ENCODE data around the gene PID1.

Gene PID1

DNA sequence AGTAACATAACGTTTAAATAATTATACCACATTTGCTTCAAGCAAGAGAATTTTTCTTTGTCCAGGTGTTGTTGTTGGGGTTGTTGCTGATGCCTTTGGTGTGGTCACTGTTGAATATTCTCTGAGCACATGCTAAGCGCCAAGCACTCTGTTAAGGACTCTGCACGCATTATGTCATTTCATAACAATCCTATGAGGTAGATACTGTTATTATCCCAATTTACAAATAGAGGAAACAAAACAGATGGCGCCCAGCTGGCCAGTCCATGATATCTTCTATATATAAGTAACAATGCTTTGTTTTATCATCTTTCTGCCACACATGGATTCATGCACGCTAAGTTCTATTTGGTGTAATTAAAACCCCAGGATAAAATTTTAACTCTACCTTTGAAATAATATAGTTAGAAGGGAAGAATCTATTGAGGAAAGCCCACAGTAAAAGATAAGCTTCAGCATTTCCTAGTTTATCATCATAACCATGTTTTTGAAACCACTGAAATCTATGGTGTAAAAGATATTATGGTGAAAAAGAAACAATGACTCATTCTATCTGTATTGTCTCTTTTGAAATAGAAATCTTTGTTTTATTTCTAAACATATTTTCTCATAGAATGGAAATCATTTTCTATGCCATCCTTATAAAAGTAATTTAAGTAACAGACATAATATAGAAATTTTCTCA lies 199.7 kb downstream of the PID1 start:
- peak; percentile 6 for DNase-seq (ENCODE audit: low read depth)

GRCh38 chr2:229066121-229066715 lies 204.9 kb downstream of the PID1 start:
- no peak for DNase-seq (ENCODE audit: low read depth)

DNA sequence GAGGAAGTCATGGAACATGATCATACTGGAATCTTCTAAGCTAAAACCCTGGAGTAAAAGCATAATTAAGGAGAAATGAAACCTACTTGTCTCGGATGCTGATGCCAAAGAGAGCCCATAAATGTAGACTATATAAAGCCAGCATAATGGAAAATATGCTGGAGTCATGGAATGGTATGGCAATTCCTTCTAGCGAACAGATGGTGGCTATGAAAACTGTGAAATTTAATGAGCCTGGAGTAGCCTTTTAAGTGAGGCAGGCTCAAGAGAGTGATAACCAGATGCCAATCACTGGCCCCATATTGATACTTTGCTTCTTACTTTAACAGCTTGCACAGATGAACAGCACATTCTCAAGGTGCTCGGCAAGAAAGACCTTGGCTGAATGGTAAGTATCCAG lies 206.3 kb downstream of the PID1 start:
- DNase-seq (ENCODE audit: low read depth) = no peak

DNA sequence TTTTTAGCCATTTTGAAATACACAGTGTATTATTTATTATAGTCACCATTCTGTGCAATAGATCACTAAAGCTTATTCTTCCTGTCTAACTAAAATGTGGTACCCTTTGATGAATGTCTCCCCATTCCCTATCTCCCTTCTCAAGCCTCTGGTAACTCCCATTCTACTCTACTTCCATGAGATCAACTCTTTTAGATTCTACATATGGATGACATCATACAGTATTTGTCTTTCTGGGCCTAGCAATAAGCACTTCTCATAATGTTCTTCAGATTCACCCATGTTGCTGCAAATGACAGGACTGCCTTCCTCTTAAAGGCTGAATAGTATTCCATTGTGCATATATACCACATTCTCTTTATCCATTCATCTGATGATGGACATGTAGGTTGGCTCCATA lies 210.9 kb downstream of the PID1 start:
- DNase-seq (ENCODE audit: low read depth) = no peak

DNA sequence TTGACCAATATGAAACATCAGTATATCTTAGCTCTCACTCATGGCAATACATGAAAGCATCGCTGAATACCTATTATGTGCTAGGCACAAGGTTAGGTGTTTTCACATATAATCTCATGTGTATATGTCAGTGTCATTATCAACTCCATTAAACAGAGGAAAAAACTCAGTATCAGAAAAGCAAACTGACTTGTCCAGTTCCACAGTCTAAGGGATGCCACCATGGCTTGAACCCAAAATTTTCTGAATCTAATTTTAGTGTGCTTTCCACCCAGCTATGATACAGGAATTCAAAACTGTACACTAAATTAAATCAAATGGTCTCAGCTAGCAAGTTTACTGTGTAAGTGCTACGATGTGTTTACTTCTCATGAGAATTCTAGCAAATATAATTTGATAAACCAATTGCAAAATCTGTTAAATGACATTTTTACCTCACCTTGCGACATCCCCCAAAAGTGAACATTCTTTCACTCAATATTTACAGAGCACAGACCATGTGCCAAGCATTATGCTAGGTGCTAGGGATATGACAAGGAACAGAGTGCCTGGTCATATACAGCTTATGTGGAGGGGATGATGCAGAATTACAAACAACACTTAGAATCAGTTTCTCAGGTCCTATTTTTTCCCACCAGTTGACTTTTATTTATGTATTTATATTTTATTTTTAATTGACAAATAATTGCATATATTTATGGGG lies 211.6 kb downstream of the PID1 start:
- DNase-seq (ENCODE audit: low read depth) = no peak

- DNase-seq (ENCODE audit: low read depth) = no peak
These were observed 213.0 kb downstream of the PID1 start for GRCh38 chr2:229057976-229058553.

DNA sequence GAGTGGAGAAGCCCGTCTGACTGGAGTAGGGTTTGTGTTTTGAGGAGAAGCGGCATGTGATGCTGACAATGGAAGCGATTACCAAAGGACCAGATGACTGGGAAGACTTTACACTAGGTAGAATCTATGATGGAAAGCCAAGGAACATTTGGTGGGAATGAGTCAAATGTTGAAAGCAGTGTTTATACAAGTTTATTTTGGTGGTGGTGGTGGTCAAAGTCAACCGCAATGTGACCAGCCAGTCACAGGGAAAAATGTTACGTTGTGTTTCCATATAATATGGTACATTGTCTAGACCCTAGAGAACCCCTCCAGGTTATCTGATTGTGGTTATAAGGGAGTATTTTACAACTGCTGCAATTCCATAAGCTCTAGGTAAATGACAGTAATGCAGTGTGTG lies 216.8 kb downstream of the PID1 start:
- no peak for DNase-seq (ENCODE audit: low read depth)

- no peak for DNase-seq (ENCODE audit: low read depth)
These were observed 219.3 kb downstream of the PID1 start for GRCh38 chr2:229051798-229052197.

- DNase-seq (ENCODE audit: low read depth) = no peak
These were observed 221.0 kb downstream of the PID1 start for GRCh38 chr2:229050133-229050532.

- no peak for DNase-seq (ENCODE audit: low read depth)
These were observed 223.0 kb downstream of the PID1 start for GRCh38 chr2:229048134-229048533.

DNA sequence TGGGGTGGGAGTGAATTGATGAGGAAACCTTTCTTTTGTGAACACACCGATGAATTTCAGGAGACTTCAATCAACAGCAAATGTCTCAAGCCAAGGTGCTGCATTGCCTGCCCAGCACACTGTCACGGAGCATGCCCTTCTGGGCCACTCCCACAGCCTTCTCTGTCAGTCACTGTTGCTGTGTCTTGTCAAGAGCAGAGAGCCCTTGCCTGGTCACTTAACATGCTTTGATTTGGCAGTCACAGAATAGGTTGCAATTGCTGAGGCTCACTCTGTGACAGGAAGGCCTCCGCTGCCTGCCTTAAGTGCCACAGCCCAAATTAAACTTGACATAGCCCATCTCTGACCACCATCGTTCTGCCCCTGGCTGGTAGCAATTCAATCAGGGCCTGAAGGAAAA lies 225.4 kb downstream of the PID1 start:
- no peak for DNase-seq (ENCODE audit: low read depth)

GRCh38 chr2:229044581-229044980 lies 226.5 kb downstream of the PID1 start:
- no peak for DNase-seq (ENCODE audit: low read depth)

DNA sequence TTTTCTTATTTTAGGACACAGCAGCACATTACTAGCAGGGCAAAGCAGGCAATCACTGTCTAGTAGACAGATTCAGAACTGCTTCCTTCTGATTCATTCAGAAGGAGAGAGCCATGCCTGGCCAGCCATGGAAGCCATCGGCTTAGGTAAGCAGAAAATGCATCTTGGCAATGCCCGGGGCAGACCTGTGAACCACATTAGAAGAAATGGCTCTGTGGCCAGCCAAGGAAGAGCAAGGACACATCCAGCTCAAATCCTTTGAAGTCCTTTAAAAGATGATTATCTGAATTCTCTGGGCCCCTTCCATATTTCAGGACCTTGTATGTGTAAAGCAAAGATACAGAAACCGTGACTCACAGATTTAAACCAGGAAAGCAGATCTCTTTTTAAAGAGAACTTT lies 227.4 kb downstream of the PID1 start:
- DNase-seq (ENCODE audit: low read depth) = no peak

- DNase-seq (ENCODE audit: low read depth) = no peak
These were observed 228.7 kb downstream of the PID1 start for GRCh38 chr2:229042349-229042748.

DNA sequence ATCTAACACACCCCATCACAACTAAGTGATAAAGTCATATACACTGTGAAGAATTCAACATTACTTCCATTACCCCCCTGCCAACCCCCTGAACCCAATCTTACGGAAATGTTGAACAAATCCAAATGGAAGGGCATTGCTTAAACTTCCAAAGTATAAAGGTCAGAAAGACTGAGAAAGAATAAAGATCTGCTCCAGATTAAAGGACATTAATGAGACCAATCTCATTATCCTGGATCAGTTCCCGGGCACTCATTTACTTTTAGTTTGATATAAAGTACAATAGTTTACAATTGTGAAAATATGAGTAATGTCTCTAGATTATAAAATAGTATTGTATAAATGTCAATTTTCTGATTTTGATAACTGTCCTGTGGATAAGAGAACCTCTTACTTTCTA lies 229.4 kb downstream of the PID1 start:
- DNase-seq (ENCODE audit: low read depth) = no peak

GRCh38 chr2:229037621-229038020 lies 233.5 kb downstream of the PID1 start:
- no peak for DNase-seq (ENCODE audit: low read depth)

DNA sequence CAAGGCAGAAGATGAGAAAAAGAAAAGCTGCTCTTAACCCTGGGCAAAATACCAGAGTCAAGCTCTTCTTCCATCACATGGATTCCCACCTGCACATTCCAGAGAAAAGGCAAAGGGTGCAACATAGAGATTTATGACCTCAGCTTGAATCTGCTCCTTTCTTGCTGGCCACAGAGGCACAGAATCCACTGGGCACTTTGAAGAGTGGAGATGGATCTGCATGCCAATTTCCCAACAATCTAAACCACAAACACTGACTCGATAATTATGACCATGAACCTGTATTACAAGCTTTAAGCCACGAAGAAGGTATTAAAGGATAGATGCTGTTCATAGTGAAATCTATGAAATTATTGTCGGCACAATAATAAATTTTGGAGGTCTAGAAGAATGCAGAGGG lies 237.3 kb downstream of the PID1 start:
- DNase-seq (ENCODE audit: low read depth) = no peak

- no peak for DNase-seq (ENCODE audit: low read depth)
These were observed 238.4 kb downstream of the PID1 start for GRCh38 chr2:229032608-229033234.

- DNase-seq (ENCODE audit: low read depth) = no peak
These were observed 243.6 kb downstream of the PID1 start for GRCh38 chr2:229027353-229028105.

DNA sequence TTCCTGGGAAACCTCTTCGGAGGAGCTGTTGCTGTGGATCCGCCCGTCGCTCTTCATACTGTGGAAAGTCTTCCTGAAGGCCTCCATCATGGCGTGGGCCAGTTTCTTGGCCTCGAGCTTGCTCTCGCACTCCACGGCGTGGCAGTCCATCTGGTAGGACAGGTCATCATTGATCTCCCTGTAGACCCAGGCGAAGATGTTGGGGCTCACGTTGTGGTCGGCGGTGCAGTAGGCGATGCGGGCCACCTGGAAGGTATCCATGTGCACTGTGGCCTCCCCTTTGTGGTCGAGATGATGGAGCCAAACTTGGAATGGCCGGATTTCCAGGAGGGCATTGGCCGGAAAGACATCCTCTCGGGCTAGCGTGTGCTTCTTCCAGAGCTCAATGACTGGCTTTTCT lies 245.4 kb downstream of the PID1 start:
- no peak for DNase-seq (ENCODE audit: low read depth)

GRCh38 chr2:229022652-229023051 lies 248.4 kb downstream of the PID1 start:
- no peak for DNase-seq (ENCODE audit: low read depth)

DNA sequence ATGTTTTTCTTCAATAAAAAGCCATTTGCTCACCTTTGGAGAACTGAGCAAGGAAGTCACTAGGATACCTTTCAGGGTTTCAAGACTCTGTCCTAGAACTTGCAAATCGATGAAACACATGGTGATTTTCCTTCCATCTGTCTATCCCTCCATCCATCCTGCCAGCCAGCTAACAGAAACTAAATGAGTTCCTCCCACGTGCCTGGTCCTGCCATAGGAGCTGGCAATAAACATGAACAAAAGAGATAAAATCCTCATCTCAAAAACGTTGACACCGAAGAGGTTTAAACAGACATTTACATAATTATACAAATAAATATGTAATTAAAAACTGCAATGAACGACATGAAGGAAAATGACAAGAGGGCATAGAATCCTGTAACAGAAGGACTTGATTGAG lies 249.0 kb downstream of the PID1 start:
- DNase-seq (ENCODE audit: low read depth) = no peak
